Measurements from ENCODE around the gene GRIN2C.

- no peak for TF ChIP-seq MYC (IDR thresholded peaks at IDR 0.05; ENCODE audit: low read depth, low read length)
- no peak for TF ChIP-seq EZH2 (IDR thresholded peaks at IDR 0.05; ENCODE audit: borderline replicate concordance, low read depth, low read length, severe bottlenecking)
- TF ChIP-seq CTCF (IDR thresholded peaks at IDR 0.05; ENCODE audit: extremely low read depth in 1 of 2, insufficient read depth in 1 of 2, low read depth in 1 of 2, low read length in 2 of 2): no peak
These were observed 63.5 kb downstream of the GRIN2C start for GRCh38 chr17:74796211-74796610.
